ENCODE measurements around the gene GPX8.

GPX8 gene

GRCh38 chr5:55172051-55172899 is 12.3 kb downstream of the GPX8 start:
- DNase-seq (ENCODE audit: low spot score), result peak; percentile 74

- peak; percentile 66 for DNase-seq (ENCODE audit: low spot score)
Observed at GRCh38 chr5:55172937-55173686, 13.1 kb downstream of the GPX8 start, which contains the start of gene CDC20B. CDC20B (minus strand) TSS chr5:55173177; CDS start chr5:55173000, 177 bp downstream.

DNA sequence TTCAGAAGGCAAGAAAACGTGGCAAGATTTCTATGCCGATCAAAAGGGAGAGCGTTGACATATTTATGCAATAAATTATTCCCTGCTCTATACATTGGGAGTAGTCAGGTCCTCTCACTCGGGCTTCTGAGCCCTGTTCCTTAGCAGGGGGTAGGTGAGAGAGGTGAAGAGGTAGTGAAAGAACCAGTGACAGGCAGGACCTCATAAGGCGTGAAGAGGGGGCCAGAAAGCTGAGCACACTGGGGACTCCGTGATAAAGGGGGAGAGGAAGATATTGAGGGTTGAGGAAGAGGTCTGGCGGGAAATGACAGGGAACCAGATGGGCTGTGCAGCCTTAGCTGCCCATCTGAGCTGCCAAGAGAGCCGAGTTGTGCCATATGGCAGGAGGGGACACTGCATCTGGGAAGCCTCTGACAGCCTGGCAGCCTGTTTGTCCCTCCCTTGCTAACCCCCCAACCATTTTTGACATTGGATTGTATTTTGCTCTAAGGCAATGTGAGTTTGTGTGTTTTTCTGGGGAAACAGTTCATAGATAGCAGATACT is 13.8 kb downstream of the GPX8 start:
- DNase-seq (ENCODE audit: low spot score), result no peak

GRCh38 chr5:55175781-55176175 is 15.8 kb downstream of the GPX8 start:
- no peak for DNase-seq (ENCODE audit: low spot score)

DNA sequence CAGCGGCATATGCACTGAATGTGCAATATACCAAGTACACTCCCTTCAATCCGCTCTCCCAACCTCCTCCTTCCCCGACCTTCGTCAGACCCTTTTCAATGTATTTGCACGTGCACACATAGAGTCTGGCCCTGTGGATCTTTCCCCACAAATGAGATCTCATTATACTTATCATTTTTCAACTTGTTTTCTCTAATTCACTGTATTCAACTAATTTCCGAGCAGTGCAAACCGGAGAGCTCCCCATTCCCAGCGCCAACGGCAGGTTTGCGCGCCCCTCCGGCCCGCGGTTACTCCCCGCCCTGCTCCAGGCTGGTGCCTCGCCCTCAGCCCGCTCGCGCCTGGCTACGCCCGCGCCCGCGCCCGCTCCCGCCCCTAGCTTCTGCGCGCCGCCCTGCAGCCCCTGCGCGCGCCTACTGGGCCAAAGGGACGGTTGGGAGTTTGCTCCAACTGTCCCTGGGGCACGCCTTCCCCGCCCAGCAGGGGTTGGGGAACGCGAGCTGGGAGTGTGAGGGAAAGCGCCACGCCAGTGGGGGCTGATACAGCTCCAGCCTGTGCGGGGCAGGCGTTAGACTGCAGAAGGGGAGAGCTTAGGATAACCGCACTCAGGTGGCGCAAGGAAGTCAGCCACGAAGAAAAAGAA is 16.3 kb downstream of the GPX8 start:
- DNase-seq (ENCODE audit: low spot score), result peak; percentile 45

DNA sequence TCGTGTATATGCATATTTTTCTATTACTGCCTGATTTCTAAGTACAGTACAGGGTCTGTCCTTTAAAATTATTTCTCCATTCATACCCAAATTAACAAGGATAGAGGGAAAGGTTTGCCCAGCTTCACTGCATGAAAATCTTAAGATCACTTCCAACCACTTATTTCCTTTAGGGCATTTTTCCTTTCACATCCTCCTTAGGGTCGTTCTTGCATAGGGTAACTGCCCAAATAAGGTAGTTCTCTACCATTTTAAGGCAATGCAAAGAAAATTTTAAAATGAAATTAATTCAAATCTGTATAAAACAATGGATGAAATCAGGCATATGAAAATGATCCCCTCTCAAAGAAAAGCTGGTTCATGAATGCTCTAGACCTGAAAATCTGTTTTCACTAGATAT is 17.1 kb downstream of the GPX8 start:
- no peak for DNase-seq (ENCODE audit: low spot score)

DNA sequence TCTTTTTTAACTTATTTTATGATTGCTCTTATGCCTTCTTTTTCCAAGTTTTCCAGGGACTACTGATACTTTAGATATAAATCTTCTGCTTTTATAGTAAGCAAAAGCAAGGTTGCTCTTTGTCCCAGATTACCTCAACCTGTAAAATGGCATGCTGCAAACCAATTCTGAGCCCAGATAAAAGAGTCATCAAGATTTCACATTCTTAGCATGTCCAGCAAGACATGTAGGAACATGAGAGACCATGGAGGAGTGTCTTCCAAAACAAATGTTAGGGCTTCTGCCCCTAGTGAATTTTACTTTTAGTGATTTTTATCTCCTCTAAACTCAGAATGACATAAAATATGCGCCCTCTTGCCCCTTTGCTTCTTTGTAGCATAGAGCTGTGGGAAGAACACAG is 20.0 kb downstream of the GPX8 start:
- DNase-seq (ENCODE audit: low spot score), result no peak

GRCh38 chr5:55187370-55187769 is 27.4 kb downstream of the GPX8 start:
- no peak for DNase-seq (ENCODE audit: low spot score)

- DNase-seq (ENCODE audit: low spot score), result no peak
Observed at GRCh38 chr5:55188656-55189540, 28.9 kb downstream of the GPX8 start.

- DNase-seq (ENCODE audit: low spot score), result no peak
Observed at GRCh38 chr5:55191165-55191564, 31.2 kb downstream of the GPX8 start.

GRCh38 chr5:55205001-55205400 is 45.0 kb downstream of the GPX8 start:
- DNase-seq (ENCODE audit: low spot score), result no peak

DNA sequence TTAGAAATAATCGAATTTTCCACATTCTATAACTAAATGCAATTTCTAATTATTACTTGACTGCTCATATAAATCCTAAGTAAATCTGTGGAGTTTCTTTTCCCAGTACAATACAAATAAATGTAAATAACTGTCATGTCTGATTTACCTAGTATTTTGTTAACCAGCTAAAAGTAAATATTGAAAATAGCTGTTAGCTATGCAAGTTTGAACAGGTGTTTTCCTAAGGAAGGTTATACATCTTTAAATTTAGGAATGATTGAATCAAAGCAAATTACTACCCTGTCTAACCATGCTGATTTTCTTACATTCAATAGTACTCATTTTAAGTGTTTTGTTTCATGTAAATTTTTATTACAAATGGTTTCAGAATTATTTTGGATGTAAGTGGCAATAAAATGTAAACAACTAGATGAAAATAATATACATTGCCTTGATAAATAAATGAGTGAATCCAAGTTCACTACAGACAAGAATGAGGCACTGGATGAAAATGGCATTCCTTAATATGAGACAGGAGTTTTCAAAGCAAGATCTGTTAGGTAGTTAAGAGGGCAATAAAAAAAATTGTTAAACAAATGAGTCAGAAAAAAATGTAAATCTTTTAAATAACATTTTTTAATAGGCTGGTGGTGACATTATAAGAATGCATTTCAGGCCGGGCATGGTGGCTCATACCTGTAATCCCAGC is 51.4 kb downstream of the GPX8 start:
- DNase-seq (ENCODE audit: low spot score), result no peak

Small RNA genes lying within 50 kb of the gene (small RNA-seq; reads per million reads assigned to genes)
- gene MIR449A (0 to 0.09 reads per million in 2 experiments), gene MIR449B (0 to 0.09 reads per million in 2 experiments), gene MIR449C (0.03 to 0.22 reads per million in 2 experiments)
